Stomach (tissue), 4 donors: ENCODE measurements around the gene TRHDE.

ENCODE experiments used
- POLR2AphosphoS5 ChIP-seq, 3 donors: sonication (generic); formaldehyde crosslinking; IDR thresholded peaks; one replicate each; pipeline ENCODE4 v1.6.1; 2016; ENCODE audit warnings: antibody characterized with exemption in 3 of 3
- TF ChIP-seq, protein P1 (sequence below), 7 experiments: fragments of 450-650 bp in 4 of 7; fragments of 200-600 bp in 3 of 7; sonication (generic) in 3 of 7; IDR thresholded peaks; one replicate each; pipeline ENCODE4 v1.5.1; 2016 to 2019; ENCODE audit warnings: antibody characterized with exemption in 7 of 7, control low read depth in 2 of 7, mild to moderate bottlenecking in 1 of 7

DNA sequence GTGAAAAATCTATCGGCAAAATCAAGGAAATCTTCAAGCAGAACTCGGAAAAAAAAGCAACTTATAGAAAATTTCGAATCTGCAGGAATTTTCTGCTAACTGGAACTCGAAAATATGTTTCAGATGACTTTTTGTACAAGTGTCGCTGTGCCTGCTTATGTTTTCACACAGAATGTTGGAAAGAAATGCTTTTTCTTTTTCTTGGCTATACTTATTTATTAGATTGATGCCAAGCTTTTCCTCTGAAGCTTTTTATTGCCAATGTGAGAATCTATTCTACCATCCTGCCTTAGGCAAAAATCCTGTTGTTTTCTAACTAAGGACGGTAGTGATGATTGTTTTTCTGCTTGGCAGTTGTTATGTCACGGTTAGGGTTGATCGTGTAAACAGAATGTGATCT is 65.8 kb downstream of the TRHDE start:
- TF ChIP-seq, protein P1, sequence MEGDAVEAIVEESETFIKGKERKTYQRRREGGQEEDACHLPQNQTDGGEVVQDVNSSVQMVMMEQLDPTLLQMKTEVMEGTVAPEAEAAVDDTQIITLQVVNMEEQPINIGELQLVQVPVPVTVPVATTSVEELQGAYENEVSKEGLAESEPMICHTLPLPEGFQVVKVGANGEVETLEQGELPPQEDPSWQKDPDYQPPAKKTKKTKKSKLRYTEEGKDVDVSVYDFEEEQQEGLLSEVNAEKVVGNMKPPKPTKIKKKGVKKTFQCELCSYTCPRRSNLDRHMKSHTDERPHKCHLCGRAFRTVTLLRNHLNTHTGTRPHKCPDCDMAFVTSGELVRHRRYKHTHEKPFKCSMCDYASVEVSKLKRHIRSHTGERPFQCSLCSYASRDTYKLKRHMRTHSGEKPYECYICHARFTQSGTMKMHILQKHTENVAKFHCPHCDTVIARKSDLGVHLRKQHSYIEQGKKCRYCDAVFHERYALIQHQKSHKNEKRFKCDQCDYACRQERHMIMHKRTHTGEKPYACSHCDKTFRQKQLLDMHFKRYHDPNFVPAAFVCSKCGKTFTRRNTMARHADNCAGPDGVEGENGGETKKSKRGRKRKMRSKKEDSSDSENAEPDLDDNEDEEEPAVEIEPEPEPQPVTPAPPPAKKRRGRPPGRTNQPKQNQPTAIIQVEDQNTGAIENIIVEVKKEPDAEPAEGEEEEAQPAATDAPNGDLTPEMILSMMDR (IDR thresholded peaks at IDR 0.05), result no peak
- no peak for TF ChIP-seq POLR2AphosphoS5 (IDR thresholded peaks at IDR 0.05)
